Measurements from ENCODE around the gene FBXL7.

Gene FBXL7

GRCh38 chr5:15904899-15905830 is 405.2 kb downstream of the FBXL7 start:
- DNase-seq: no peak

GRCh38 chr5:15914638-15915037 is 414.7 kb downstream of the FBXL7 start:
- no peak for DNase-seq

GRCh38 chr5:15926586-15926985 is 426.6 kb downstream of the FBXL7 start:
- DNase-seq: no peak

GRCh38 chr5:15927710-15928380 is 427.9 kb downstream of the FBXL7 start:
- no peak for DNase-seq

GRCh38 chr5:15929611-15930263 is 429.8 kb downstream of the FBXL7 start:
- DNase-seq: no peak

GRCh38 chr5:15932066-15932465 is 432.1 kb downstream of the FBXL7 start:
- no peak for DNase-seq

GRCh38 chr5:15933259-15934207 is 433.6 kb downstream of the FBXL7 start:
- no peak for DNase-seq

GRCh38 chr5:15936505-15937245 is 436.7 kb downstream of the FBXL7 start:
- no peak for DNase-seq

- no peak for DNase-seq
These were observed 437.7 kb downstream of the FBXL7 start for GRCh38 chr5:15937708-15938107.

GRCh38 chr5:15938186-15938585 is 438.2 kb downstream of the FBXL7 start:
- DNase-seq: no peak

- DNase-seq: no peak
These were observed 439.0 kb downstream of the FBXL7 start for GRCh38 chr5:15938961-15939360.

GRCh38 chr5:15940905-15941304 is 440.9 kb downstream of the FBXL7 start:
- DNase-seq: no peak

GRCh38 chr5:15943487-15943886 is 443.5 kb downstream of the FBXL7 start:
- DNase-seq: no peak

- no peak for DNase-seq
These were observed 446.0 kb downstream of the FBXL7 start for GRCh38 chr5:15946026-15946425.

- DNase-seq: no peak
These were observed 448.2 kb downstream of the FBXL7 start for GRCh38 chr5:15948190-15948589.

- DNase-seq: no peak
These were observed 451.1 kb downstream of the FBXL7 start for GRCh38 chr5:15951126-15951525.

- no peak for DNase-seq
These were observed 451.6 kb downstream of the FBXL7 start for GRCh38 chr5:15951550-15951949.

- DNase-seq: no peak
These were observed 456.6 kb downstream of the FBXL7 start for GRCh38 chr5:15956622-15957021.

- DNase-seq: no peak
These were observed 457.1 kb downstream of the FBXL7 start for GRCh38 chr5:15957124-15957523.

- DNase-seq: no peak
These were observed 459.6 kb downstream of the FBXL7 start for GRCh38 chr5:15959370-15960164.

Data from activated CD4-positive, CD25-positive, alpha-beta regulatory T cell treated with anti-CD3 and anti-CD28 coated beads, Interleukin-2, amount 50 U/mL, for 72 hours (primary cell).